NCI-H2196 (cell line): ENCODE results near the gene ASB8.
A peak's percentile ranks its signal among the peaks of the same experiment; 100 is the strongest.
"Not testable (repeated sequence)": the region's sequence is repeated elsewhere in the genome, so short reads cannot be mapped to it uniquely, and the experiment has no call there.

ENCODE experiments used
- DNase-seq: peaks from one replicate; lab custom pipeline; 2025; ENCODE audit not compliant: unreplicated experiment; lab: John Stamatoyannopoulos, UW

ASB8 gene

DNA sequence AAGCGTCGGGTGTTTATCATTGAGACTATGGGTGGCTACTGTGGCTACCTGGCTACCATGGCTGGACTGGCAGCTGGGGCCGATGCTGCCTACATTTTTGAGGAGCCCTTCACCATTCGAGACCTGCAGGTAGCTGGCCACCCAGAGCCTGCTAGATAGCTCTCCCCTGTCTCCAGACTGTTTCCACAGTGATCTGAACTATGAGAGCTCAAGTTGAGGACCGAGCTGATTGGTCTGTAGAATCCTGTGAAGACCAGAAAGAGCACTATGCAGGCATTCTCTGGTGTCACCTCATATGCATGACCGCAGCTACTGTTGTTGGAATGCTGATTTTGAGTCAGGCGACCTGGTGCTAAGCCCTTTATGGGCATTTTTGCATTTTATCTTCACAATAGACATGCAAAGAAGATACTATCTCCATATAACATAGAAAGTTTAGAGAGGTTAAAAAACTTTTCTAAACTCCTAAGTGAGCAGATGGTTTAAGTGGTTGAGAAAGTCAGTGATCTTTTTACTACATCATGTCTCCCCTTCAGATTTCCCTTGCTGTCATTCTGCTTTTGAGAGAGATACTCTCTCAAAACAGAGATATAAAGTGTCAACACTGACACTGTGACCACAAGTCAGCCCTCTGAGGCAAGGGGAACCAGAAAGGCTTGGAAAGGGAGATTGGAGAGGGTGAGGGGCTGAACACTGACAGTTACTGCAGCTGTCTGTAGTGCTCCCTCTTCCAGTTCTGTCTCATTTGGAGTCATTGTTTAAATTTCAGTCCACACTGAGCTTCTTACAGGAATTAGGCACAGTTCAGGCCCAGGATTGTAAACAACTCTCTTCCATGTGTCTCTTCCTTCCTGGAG lies 14.3 kb downstream of the ASB8 start:
- no peak for DNase-seq

DNA sequence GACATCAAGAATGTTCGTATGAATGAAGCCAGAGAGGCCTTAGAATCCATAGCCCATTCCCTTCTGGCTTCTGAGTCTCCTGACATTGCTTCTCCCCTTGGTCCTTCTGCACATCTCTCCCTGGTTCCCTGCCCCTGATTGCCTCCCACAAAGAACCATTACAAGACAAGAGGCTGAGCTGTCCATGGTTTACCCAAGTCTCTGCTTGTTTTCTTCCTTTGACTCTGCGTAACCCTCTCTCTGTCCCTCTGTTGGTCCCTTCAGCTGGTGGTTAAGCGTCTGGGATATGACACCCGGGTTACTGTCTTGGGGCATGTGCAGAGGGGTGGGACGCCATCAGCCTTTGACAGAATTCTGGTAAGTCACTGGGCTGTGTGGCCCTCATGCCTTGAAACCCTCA lies 22.3 kb downstream of the ASB8 start:
- DNase-seq = no peak

DNA sequence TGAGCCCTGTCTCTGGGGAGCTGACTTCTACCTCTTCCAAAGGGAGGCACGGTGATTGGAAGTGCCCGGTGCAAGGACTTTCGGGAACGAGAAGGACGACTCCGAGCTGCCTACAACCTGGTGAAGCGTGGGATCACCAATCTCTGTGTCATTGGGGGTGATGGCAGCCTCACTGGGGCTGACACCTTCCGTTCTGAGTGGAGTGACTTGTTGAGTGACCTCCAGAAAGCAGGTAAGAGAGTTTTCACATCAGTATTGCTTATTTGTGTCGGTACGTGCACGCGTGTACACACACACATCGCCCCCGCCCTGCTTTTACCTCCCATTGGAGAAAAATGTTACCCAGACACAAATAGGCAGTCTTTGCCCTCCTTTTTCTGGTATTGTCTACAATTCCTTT lies 24.5 kb downstream of the ASB8 start:
- no peak for DNase-seq

DNA sequence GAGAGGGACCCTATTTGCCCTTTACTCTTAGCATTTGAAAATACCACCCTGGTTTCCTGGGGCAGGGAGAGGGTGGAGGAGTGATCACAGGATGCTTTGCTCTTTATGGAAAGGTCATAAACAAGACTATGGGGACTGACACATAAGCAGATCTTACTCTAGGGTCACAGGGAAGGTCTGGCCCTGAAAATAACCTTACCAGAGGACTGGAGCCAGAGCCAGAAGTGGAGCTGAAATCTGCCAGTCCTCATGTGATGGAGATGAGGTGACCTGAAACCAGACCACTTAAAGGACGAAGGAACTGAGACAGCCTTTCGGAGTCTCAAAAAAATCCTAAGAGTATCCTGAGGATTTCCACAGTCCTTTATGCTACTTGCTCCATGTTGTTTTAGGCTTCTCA lies 25.8 kb downstream of the ASB8 start:
- DNase-seq = no peak

DNA sequence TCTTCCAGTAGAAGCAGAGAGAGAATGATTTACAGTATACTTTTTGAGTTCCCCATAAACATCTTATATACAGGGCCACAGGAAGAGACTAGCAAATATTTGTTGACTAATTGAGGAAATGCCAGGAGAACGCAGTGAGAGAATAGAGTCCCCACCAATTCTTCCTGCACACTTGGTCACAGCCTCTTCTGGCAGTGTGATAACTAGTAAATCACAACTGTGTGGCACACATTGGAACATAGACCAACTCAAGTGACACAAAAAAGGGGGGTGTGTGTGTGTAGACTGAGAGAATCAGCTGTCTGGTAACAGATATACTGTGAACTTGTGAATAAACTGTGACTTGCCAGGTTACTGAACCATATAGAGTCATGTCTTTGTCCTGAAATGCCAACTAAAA lies 27.9 kb downstream of the ASB8 start:
- DNase-seq = no peak

DNA sequence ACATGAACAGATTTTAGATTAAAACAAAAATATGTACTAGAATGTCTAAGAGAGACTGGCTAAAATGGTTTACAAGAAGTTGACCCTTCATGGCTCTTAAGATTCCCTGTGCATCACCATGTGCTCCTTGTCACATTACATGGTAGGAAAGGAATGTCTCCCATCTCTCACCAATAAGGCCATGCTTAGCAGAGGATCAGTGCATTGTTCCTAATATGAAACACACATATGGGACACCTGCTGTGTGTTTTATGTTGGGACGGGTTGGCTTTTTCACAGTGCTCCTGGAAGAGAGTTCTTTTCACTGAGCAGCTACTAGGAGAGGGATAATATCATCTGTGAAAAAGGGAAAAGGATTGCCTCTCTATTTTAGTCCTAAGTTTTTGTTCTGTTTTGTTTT lies 28.5 kb downstream of the ASB8 start:
- DNase-seq = no peak

DNA sequence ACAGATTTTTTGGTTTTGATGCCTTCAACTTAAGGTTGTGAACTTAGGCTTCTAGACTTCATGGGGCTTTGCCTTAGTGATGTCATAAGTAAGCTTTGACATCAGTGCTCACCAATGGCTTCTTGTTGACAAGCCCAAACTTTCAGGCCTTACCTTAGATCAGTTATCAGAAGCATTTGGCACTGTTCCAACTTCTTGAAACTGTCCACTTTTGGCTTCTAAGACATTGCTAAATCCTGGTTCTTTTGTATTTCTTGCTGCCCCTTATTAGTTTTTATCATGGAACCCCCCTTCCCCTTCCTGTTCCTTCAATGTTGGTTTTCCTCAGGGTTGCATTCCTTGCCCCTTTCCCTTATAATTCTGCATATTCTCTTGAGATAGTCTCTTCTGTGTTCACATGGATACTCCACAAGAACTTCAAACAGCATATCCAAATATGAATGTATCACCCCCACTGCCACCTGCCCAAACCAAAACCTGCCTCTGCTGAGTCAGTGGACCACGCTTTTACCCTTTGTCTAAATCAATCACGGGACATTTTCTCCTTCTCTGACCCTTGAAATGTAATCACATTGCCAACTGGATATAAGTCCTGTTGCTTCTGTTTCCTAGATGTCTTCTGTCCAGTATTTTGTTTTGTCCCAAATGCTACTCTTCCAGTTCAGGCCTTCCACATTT lies 30.2 kb downstream of the ASB8 start:
- peak; percentile 24 for DNase-seq

DNA sequence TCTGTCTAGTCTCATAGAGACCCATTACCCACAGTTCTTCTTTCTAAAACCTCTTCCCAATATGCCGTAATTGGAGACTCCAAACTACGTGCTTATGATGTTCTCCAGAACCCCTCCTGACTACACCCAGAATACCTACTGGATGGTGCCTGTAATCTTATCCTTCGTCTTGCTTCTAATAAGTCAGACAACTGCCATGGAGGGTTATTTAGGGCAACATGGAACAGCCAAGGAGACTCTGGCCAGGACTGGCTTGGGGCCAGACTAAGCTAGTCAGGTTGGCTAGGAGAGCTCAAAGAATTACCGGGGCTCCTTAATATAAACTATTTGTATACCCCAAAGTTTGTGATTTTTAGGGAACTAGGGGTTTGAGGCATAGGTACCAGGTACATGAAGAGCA lies 31.3 kb downstream of the ASB8 start:
- no peak for DNase-seq

DNA sequence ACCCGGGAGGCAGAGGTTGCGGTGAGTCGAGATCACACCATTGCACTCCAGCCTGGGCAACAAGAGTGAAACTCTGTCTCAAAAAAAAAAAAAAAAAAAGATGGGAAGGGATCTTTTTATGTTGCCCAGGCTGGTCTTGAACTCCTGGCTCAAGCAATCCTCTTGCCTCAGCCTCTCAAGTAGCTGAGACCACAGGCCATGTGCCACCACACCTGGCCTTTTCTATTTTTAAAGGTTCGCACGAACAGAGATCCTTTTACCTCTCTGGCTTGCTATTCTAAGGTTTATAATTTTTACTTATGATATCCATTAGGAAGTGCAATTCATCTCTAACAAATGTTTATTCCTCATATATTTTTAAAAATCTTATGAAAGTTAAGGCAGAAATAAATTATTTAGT lies 31.8 kb downstream of the ASB8 start:
- DNase-seq = not testable (repeated sequence)

DNA sequence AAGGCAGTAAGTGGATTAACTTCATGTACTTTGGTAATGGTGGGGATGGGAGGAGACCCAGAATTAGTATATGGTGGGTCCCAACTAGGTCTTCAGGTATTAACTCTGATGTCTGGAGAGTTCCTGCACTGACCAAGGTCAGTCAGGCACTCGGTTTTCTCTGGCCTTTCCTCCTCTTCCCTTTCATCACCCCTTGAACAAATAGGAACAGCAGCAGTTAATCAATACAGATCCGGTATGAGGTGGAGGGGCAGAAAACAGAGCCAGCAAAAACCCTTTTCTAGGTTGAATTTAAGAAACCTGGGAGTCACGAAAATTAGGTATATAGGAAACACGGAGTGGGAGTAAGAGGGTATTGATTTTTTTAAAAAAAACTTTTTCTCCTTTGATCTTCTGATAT lies 34.1 kb downstream of the ASB8 start:
- no peak for DNase-seq

DNA sequence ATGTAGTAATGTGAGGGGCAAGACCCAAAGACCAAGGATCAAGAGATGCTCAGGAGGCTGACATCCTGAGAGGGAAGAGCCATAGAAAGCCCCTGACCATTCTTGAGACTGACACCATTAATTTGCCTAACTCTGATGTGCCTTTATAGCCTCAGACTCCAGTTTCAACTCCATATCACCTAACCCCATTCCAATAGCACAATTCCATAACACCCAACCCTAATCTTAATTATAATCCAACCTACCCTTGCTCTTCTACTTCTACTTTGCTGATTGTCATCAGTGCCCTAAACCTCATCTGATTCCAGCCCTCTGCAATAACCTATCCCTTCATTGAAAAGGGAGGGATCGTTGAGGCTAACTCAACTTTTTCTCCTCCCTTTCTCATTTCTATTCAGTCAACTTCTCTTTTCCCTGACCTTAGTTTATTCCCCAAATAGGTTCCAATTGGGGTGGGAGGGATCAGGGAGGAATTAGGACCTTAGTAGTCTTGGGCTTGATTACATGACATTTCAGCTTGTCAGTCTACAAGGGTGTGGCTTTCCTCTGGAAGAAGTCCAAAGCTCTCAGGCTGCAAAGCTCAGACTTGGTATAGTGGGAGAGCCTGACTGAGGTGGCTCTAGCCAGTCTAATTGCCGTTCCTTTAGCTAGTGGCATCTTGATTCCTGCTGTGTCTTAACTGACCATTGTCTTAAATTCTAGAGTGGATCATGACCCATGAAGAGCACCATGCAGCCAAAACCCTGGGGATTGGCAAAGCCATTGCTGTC lies 35.1 kb downstream of the ASB8 start:
- no peak for DNase-seq

DNA sequence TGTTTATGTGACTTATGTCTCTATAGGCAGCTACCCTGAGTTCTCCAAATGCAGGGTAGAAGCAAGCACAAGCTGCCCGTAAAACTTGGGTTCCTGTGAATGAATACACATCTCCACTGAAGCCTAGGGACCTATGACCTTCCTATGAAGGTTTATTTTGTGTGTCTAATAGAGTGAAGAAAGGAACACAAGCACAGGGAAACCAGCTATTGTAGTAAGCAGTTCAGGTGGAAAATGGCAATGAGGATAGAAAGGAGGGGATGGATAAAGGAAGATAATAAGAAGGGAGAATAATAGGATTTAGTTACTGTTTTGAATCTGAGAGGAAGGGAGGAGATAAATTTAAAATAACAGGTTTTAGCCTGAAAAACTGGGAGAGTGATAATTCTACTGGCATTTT lies 35.8 kb downstream of the ASB8 start:
- no peak for DNase-seq

DNA sequence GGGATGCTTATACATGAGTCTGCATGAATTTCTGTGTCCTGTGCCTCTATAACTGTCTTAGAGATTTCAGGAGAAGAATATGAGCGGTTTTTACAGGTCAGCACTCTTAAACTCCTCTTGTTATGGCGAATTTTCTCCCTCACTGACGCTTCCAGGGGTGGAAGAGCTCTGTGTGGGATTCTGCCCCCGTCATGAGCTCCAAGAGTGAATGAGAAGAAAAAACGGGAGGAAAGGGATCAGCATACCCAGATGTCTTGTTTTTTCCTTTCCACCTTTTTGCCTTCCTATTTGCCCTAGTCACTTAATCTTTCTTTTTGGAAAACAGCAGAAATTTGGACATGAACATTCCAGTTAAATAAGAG lies 37.5 kb downstream of the ASB8 start:
- DNase-seq = no peak

DNA sequence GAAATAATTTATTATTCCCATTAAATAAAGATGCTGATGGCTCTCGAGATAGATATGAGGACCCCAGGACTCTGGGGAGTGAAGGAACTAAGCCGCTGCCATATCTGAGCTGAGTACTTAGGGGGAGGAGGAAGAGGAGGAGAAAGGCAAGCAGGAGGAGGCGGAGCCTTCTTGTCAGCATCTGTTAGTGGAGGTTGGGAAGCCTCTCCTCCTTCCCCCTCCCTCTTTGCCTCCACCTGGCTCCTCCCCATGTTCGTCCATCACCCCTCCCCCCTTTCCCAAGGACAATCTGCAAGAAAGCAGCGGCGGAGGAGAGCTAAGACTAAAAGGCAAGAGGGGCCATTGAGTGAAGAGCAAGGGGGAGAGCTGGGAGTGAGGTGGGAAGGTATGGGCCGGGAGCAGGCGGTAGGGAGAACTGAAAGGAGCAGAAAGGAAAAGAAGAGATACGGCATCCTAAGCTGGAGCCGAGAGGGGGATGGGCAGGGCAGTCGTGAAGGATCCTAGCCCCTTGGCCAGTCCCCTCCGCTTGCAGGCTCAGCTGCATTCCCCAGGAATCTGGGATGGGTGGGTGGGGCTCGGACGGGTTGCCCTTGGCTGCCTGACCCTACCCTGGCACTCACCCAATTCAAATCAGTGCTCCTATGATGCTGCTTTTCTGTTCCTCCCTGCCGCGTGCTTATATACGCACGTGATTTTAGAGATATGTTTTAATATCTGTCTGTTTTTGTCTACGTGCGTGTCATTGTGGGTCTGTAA lies 38.1 kb downstream of the ASB8 start, which contains the start of gene PFKM:
PFKM (plus strand) TSS at position 287 of the 756 bp plus-strand sequence. CDS start 3,411 bp downstream, outside the sequence.
- peak; percentile 79 for DNase-seq

DNA sequence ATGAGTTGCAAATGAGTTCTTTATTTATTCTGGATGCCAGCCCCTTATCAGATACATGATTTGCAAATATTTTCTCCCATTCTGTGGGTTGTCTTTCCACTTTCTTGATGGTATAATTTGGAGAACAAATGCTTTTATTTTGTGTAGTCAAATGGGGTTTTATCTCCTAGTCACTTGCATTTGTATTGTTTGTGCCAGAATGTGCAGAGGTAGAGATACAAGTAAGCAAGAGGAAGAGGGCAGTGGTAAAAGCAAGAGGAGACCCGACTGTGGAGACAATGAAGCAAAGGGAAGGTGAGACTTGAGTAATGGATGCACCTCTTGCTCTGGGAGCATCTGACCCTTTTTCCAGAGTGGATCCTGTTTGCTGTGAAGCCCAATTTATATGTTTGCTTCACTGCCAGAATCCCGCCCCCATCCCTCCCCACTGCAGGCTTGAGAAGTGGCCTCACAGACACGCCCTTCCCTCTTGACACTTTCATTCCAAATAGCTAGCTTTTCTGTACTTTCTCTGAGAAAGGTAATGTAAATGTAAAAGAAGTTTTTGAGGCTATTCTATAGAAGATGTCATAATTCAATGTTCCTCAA lies 38.9 kb downstream of the ASB8 start:
- DNase-seq = no peak

DNA sequence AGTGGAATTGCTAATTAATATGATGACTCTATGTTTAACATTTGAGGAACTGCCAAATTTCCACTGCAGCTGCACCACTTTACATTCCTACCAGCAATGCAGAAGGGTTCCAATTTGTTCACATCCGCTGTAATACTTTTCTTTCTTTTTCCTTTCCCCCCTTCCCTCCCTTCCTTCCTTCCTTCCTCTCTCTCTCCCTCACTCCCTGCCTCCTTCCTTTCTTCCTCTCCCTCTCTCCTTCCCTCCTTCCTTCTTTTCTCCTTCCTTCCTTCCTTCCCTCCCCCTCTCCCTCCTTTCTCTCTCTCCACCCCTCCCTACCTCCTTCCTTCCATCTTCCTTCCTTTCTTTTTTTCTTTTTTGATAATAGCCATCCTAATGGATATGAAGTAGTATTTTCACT lies 41.4 kb downstream of the ASB8 start:
- no peak for DNase-seq

DNA sequence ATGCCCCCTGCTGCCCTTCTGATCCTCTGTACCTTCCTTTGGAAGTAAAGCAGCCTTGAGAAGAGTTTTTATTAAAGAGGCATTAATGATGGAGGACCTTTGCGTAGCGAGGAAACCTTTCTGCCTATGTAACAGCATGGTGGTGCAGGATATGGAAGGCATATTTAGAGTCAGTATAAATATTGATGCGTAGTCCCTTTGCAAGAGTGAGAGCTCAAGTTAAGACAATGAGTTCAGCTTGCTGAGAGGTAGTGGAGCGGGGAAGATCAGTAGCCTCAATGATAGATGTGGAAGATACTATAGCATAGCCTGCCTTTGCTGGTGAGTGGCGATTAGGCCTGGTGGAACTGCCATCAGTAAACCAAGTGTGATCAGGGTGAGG lies 46.0 kb downstream of the ASB8 start:
- DNase-seq = not testable (repeated sequence)

DNA sequence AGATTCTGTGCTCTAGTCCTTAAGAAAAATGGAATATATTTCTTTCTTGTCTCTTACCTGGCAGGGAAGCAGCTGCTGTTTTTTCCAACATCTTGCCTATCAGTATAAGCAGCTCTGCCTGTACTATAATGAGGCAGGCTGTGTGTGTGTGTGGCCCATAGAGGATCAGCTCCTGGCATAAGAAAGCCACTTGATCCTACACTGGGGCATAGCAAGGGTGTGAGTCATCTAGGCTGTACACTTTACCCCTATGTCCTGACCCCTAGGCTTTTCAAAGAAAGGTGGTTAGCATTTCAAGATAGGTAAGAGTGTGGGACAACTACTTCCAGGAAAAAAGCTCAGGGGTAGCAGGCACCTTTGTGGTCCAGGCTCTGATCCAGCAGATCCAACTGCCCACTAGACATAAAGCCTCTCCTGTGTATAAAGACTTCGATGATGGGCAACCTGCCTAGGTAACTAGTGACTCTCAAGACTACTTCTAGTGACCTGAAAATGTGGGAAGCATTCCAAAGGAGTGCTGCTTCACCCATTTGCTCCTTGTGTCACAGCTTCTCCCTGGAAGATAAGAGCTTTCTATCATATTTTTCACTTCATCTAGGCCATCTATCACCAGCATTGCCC lies 46.5 kb downstream of the ASB8 start:
- no peak for DNase-seq

DNA sequence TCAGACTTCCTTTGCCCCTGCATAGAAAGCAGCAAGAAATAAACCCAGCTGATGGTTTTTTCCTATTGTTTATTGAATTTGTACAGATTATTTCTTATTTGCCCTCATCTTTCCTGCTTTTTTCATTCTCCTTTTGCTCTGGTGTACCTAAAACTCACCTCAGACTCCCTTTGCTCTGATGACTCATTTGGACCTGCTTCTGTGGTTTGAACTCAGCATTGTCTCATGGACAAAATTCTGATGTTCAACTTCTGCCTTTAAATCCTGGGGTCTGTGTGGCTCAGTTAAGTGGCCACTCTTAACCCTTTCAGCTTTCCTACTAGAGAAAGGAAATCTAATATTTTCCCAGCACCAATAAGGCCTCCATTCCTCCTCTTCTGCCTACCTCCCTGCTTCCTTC lies 47.9 kb downstream of the ASB8 start:
- no peak for DNase-seq
